DMS 273 (cell line): ENCODE results near the gene C1orf232.

ENCODE experiments used
- DNase-seq: peaks from one replicate; lab custom pipeline; 2025; ENCODE audit not compliant: unreplicated experiment; lab: John Stamatoyannopoulos, UW

Gene C1orf232

GRCh38 chr1:26125382-26125781, 43.4 kb downstream of the C1orf232 start:
- no peak for DNase-seq

DNA sequence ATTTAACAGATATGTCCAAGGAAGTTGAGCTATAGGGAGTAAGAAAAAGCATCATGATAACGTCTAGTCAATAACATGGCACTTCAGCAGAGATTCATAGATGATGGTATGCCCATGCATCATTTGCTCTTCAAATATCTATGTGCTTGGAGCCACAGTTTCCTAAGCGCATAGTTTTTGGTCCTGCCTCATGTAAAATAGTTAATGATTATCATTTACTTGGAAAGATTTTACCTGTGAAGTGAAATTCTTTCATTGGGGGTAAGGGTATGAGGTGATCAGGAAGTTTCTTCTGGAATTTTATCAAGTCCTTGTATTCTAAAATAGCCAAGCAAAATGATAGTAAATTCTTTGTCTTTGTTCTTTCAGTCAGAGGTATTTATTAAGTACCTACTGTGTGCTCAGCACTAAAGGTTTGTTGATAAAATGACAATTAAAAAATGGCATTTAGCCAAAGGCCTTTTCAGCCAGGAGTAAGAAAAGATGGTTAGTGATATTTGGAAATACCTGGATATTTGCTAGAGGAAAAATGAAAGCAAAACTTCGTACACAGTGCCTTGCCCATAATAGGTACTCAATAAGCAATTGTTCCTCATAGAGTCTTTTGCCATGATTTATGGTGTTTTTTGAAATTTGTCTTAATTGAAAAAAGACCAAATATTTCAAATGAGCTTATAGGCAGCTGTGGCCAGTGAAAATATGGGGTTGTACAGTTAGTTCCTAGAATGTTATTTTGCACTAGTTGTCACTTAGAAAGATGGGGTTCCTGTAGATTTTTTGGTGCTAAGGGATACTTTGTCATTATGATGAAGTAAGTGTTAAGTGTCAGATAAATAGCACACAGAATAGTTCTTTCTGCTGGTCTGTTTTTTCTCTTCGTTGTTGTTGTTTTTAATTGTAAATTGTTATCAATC, 44.1 kb downstream of the C1orf232 start:
- DNase-seq, result no peak

- no peak for DNase-seq
These were observed 45.5 kb downstream of the C1orf232 start for GRCh38 chr1:26122988-26123973.

GRCh38 chr1:26121854-26122773, 46.6 kb downstream of the C1orf232 start:
- no peak for DNase-seq

- no peak for DNase-seq
These were observed 48.7 kb downstream of the C1orf232 start for GRCh38 chr1:26119892-26120608.

DNA sequence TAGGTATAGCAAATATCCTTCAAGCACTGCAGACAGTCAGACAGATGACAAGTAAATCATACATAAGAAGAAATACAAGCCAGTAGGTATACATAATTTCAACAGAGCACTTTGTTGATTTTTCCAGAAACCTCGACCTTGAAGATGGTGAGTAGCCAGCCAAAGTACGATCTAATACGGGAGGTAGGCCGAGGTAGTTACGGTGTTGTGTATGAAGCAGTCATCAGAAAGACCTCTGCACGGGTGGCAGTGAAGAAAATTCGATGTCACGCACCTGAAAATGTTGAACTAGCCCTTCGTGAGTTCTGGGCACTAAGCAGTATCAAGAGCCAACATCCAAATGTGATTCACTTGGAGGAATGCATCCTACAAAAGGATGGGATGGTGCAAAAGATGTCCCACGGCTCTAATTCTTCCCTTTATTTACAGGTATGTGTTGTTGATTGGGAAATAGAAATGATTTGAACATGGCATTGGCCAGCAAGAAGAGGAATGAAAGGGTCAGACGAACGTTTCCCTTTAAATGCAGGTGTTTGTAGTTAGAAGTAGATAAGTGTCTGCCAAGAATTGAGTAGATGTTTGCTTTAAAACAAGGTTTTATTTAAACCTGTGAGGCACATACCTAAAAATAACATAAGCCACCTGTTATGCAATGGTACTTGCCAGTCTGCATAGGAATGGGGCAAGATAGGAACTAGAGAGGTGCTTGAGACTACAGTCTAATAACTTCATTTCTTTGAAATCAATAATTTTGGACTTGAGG, 54.4 kb downstream of the C1orf232 start:
- no peak for DNase-seq
